ENCODE measurements around the gene R3HCC1L. TPM values are rescaled to one million over a fixed set of nuclear protein-coding genes. Genes with fewer than 3 reads are reported as not detected.

The R3HCC1L gene
- total RNA-seq, 2 experiments from 2014 or later, result 13.5 to 16.8 TPM

- POLR2A ChIA-PET, result no interaction called here
- intact Hi-C loops (cut with DNase I, micrococcal nuclease), result no loop called here
- H3K36me3 Mint-ChIP-seq (ENCODE audit: low read depth), result peaks cover 15% of the 10 kb centered on the region
Observed at GRCh38 chr10:98253499-98253898, 119.0 kb downstream of the R3HCC1L start.

GRCh38 chr10:98254234-98254974 lies 119.9 kb downstream of the R3HCC1L start:
- CTCF ChIA-PET, result interaction anchor here (0.7 kb wide), 1 partner anchor 13 kb away, joined by 3 read pairs; no protein-coding TSS in a partner anchor
- Mint-ChIP-seq H3K4me3 (no peak overlapping the region), H3K27ac (no peak overlapping the region), H3K27me3 (no peaks in the 10 kb centered on the region), H3K9me3 (ENCODE audit: low read depth) (no peaks in the 10 kb centered on the region), H3K36me3 (ENCODE audit: low read depth) (peaks cover 12% of the 10 kb centered on the region), H3K4me1 (no peaks in the 10 kb centered on the region)
- ATAC-seq (no peak), DNase-seq (no peak)
- POLR2A ChIA-PET, result no interaction called here
- intact Hi-C loops (cut with DNase I, micrococcal nuclease), result no loop called here

More at GRCh38 chr10:98253499-98253898, 119.0 kb downstream of the R3HCC1L start:
- no peaks in the 10 kb centered on the region for H3K27me3 Mint-ChIP-seq
- no peak for ATAC-seq
- H3K27ac Mint-ChIP-seq, result no peak overlapping the region
- no peaks in the 10 kb centered on the region for H3K9me3 Mint-ChIP-seq (ENCODE audit: low read depth)
- CTCF ChIA-PET, result interaction anchor here (0.7 kb wide), 1 partner anchor 14 kb away, joined by 3 read pairs; no protein-coding TSS in a partner anchor
- no peak for DNase-seq
- no peaks in the 10 kb centered on the region for H3K4me1 Mint-ChIP-seq
- H3K4me3 Mint-ChIP-seq, result no peak overlapping the region

GRCh38 chr10:98255146-98255877 lies 120.9 kb downstream of the R3HCC1L start:
- H3K36me3 Mint-ChIP-seq (ENCODE audit: low read depth), result peaks cover 10% of the 10 kb centered on the region
- no peak overlapping the region for H3K4me3 Mint-ChIP-seq
- no peak for ATAC-seq
- no peaks in the 10 kb centered on the region for H3K9me3 Mint-ChIP-seq (ENCODE audit: low read depth)
- H3K27ac Mint-ChIP-seq, result no peak overlapping the region
- no peaks in the 10 kb centered on the region for H3K27me3 Mint-ChIP-seq
- intact Hi-C loops (cut with DNase I, micrococcal nuclease), result no loop called here
- no peak for DNase-seq
- ChIA-PET CTCF (no interaction called here), POLR2A (no interaction called here)
- H3K4me1 Mint-ChIP-seq, result no peaks in the 10 kb centered on the region

- ATAC-seq, result no peak
- CTCF ChIA-PET, result no interaction called here
- H3K4me3 Mint-ChIP-seq, result no peak overlapping the region
Observed at GRCh38 chr10:98256692-98257091, 122.2 kb downstream of the R3HCC1L start.

GRCh38 chr10:98257198-98257597 lies 122.7 kb downstream of the R3HCC1L start:
- Mint-ChIP-seq H3K4me3 (no peak overlapping the region), H3K9me3 (ENCODE audit: low read depth) (no peaks in the 10 kb centered on the region), H3K27ac (no peak overlapping the region), H3K4me1 (no peaks in the 10 kb centered on the region), H3K36me3 (ENCODE audit: low read depth) (peaks cover 10% of the 10 kb centered on the region), H3K27me3 (no peaks in the 10 kb centered on the region)
- intact Hi-C loops (cut with DNase I, micrococcal nuclease), result no loop called here
- no peak for DNase-seq
- ChIA-PET CTCF (no interaction called here), POLR2A (no interaction called here)
- no peak for ATAC-seq

More at GRCh38 chr10:98256692-98257091, 122.2 kb downstream of the R3HCC1L start:
- H3K36me3 Mint-ChIP-seq (ENCODE audit: low read depth), result peaks cover 10% of the 10 kb centered on the region
- H3K27me3 Mint-ChIP-seq, result no peaks in the 10 kb centered on the region
- POLR2A ChIA-PET, result no interaction called here
- no peak overlapping the region for H3K27ac Mint-ChIP-seq
- intact Hi-C loops (cut with DNase I, micrococcal nuclease), result no loop called here
- DNase-seq, result no peak
- H3K4me1 Mint-ChIP-seq, result no peaks in the 10 kb centered on the region
- no peaks in the 10 kb centered on the region for H3K9me3 Mint-ChIP-seq (ENCODE audit: low read depth)

GRCh38 chr10:98257961-98258360 lies 123.5 kb downstream of the R3HCC1L start:
- CTCF ChIA-PET, result no interaction called here
- intact Hi-C loops (cut with DNase I, micrococcal nuclease), result no loop called here
- Mint-ChIP-seq H3K4me3 (no peak overlapping the region), H3K27me3 (no peaks in the 10 kb centered on the region), H3K9me3 (ENCODE audit: low read depth) (no peaks in the 10 kb centered on the region), H3K36me3 (ENCODE audit: low read depth) (peaks cover 10% of the 10 kb centered on the region), H3K4me1 (no peaks in the 10 kb centered on the region), H3K27ac (no peak overlapping the region)
- POLR2A ChIA-PET, result no interaction called here
- no peak for DNase-seq
- no peak for ATAC-seq

GRCh38 chr10:98258683-98259454 lies 124.4 kb downstream of the R3HCC1L start:
- H3K4me1 Mint-ChIP-seq, result no peaks in the 10 kb centered on the region
- no peaks in the 10 kb centered on the region for H3K27me3 Mint-ChIP-seq
- H3K4me3 Mint-ChIP-seq, result no peak overlapping the region
- intact Hi-C loops (cut with DNase I, micrococcal nuclease), result no loop called here
- peaks cover 10% of the 10 kb centered on the region for H3K36me3 Mint-ChIP-seq (ENCODE audit: low read depth)
- H3K9me3 Mint-ChIP-seq (ENCODE audit: low read depth), result no peaks in the 10 kb centered on the region
- ChIA-PET CTCF (interaction anchor here (0.7 kb wide), 1 partner anchor 612 kb away, joined by 3 read pairs; no protein-coding TSS in a partner anchor), POLR2A (interaction anchor here (0.5 kb wide), 1 partner anchor 82 kb away, joined by 6 read pairs; no protein-coding TSS in a partner anchor)
- DNase-seq (no peak), ATAC-seq (no peak)
- H3K27ac Mint-ChIP-seq, result no peak overlapping the region

- Mint-ChIP-seq H3K36me3 (ENCODE audit: low read depth) (peaks cover 6% of the 10 kb centered on the region), H3K4me3 (no peak overlapping the region), H3K27me3 (no peaks in the 10 kb centered on the region), H3K27ac (no peak overlapping the region), H3K4me1 (no peaks in the 10 kb centered on the region), H3K9me3 (ENCODE audit: low read depth) (no peaks in the 10 kb centered on the region)
- intact Hi-C loops (cut with DNase I, micrococcal nuclease), result loop anchor here in 1 of 2 experiments (10.0 kb wide), 1 partner anchor 405 kb away; no protein-coding TSS in a partner anchor
- ChIA-PET POLR2A (no interaction called here), CTCF (no interaction called here)
- ATAC-seq (no peak), DNase-seq (no peak)
Observed at GRCh38 chr10:98259606-98260315, 125.3 kb downstream of the R3HCC1L start.

GRCh38 chr10:98260350-98260749 lies 125.9 kb downstream of the R3HCC1L start:
- intact Hi-C loops (cut with DNase I, micrococcal nuclease), result loop anchor here in 1 of 2 experiments (10.0 kb wide), 1 partner anchor 404 kb away; no protein-coding TSS in a partner anchor
- Mint-ChIP-seq H3K4me1 (no peaks in the 10 kb centered on the region), H3K27me3 (no peaks in the 10 kb centered on the region), H3K9me3 (ENCODE audit: low read depth) (no peaks in the 10 kb centered on the region), H3K4me3 (no peak overlapping the region), H3K36me3 (ENCODE audit: low read depth) (peaks cover 6% of the 10 kb centered on the region), H3K27ac (no peak overlapping the region)
- ATAC-seq (no peak), DNase-seq (no peak)
- ChIA-PET POLR2A (no interaction called here), CTCF (no interaction called here)

GRCh38 chr10:98260752-98261151 lies 126.3 kb downstream of the R3HCC1L start:
- no peaks in the 10 kb centered on the region for H3K9me3 Mint-ChIP-seq (ENCODE audit: low read depth)
- H3K36me3 Mint-ChIP-seq (ENCODE audit: low read depth), result peaks cover 6% of the 10 kb centered on the region
- CTCF ChIA-PET, result no interaction called here
- H3K4me3 Mint-ChIP-seq, result no peak overlapping the region
- ATAC-seq (no peak), DNase-seq (no peak)
- H3K27me3 Mint-ChIP-seq, result peaks cover under 1% of the 10 kb centered on the region
- POLR2A ChIA-PET, result no interaction called here
- intact Hi-C loops (cut with DNase I, micrococcal nuclease), result loop anchor here in 1 of 2 experiments (10.0 kb wide), 1 partner anchor 404 kb away; no protein-coding TSS in a partner anchor
- H3K4me1 Mint-ChIP-seq, result no peaks in the 10 kb centered on the region
- no peak overlapping the region for H3K27ac Mint-ChIP-seq

All from activated CD4-positive, alpha-beta T cell treated with anti-CD3 and anti-CD28 coated beads for 36 hours (primary cell).